GOT3 (cell line): Measurements from ENCODE around the gene UFM1.
"Not testable (repeated sequence)": the region's sequence is repeated elsewhere in the genome, so short reads cannot be mapped to it uniquely, and the experiment has no call there.

Experiments
- DNase-seq: peaks from one replicate; lab custom pipeline; 2025; ENCODE audit warnings: mixed read lengths; lab: John Stamatoyannopoulos, UW

Gene UFM1

GRCh38 chr13:38365661-38366060 is 16.0 kb downstream of the UFM1 start:
- DNase-seq, result no peak

GRCh38 chr13:38366954-38367645 is 17.4 kb downstream of the UFM1 start:
- no peak for DNase-seq

- no peak for DNase-seq
Observed at GRCh38 chr13:38369058-38369457, 19.4 kb downstream of the UFM1 start.

- not testable (repeated sequence) for DNase-seq
Observed at GRCh38 chr13:38370096-38370495, 20.4 kb downstream of the UFM1 start.

- DNase-seq, result no peak
Observed at GRCh38 chr13:38372820-38373383, 23.3 kb downstream of the UFM1 start.

GRCh38 chr13:38376546-38376945 is 26.9 kb downstream of the UFM1 start:
- DNase-seq, result no peak

GRCh38 chr13:38381890-38382289 is 32.2 kb downstream of the UFM1 start:
- DNase-seq, result no peak

- no peak for DNase-seq
Observed at GRCh38 chr13:38382946-38383345, 33.3 kb downstream of the UFM1 start.

- no peak for DNase-seq
Observed at GRCh38 chr13:38384171-38384570, 34.5 kb downstream of the UFM1 start.

- DNase-seq, result no peak
Observed at GRCh38 chr13:38385153-38385891, 35.7 kb downstream of the UFM1 start.

GRCh38 chr13:38386421-38386820 is 36.8 kb downstream of the UFM1 start:
- DNase-seq, result no peak

- DNase-seq, result no peak
Observed at GRCh38 chr13:38391341-38391740, 41.7 kb downstream of the UFM1 start.

- DNase-seq, result no peak
Observed at GRCh38 chr13:38394777-38395496, 45.3 kb downstream of the UFM1 start.

- DNase-seq, result no peak
Observed at GRCh38 chr13:38395497-38395788, 45.8 kb downstream of the UFM1 start.

- DNase-seq, result no peak
Observed at GRCh38 chr13:38398711-38399493, 49.3 kb downstream of the UFM1 start.

- no peak for DNase-seq
Observed at GRCh38 chr13:38399535-38399934, 49.9 kb downstream of the UFM1 start.

- no peak for DNase-seq
Observed at GRCh38 chr13:38401276-38401675, 51.6 kb downstream of the UFM1 start.

GRCh38 chr13:38405216-38405615 is 55.6 kb downstream of the UFM1 start:
- no peak for DNase-seq

- DNase-seq, result no peak
Observed at GRCh38 chr13:38409771-38410170, 60.1 kb downstream of the UFM1 start.

GRCh38 chr13:38412266-38412665 is 62.6 kb downstream of the UFM1 start:
- DNase-seq, result no peak
